HTERT RPE-1 (cell line): ENCODE results near the gene ZNF32.

ENCODE experiments used
- in situ Hi-C: fragments of 300-500 bp; cut with MboI; formaldehyde crosslinking; loops from 4 replicates; pipeline ENCODE4 v1.14.3; 2020; ENCODE audit warnings: low sequenced_read_pairs

Gene ZNF32

GRCh38 chr10:43681220-43681619, 32.5 kb upstream of the ZNF32 start:
- in situ Hi-C loops, result no loop called here

GRCh38 chr10:43680035-43680434, 31.4 kb upstream of the ZNF32 start:
- in situ Hi-C loops, result no loop called here

- in situ Hi-C loops, result no loop called here
These were observed 30.8 kb upstream of the ZNF32 start for GRCh38 chr10:43679509-43679908.

GRCh38 chr10:43678654-43679053, 30.0 kb upstream of the ZNF32 start:
- in situ Hi-C loops, result no loop called here

GRCh38 chr10:43676901-43677300, 28.2 kb upstream of the ZNF32 start:
- in situ Hi-C loops, result no loop called here

- in situ Hi-C loops, result no loop called here
These were observed 27.6 kb upstream of the ZNF32 start for GRCh38 chr10:43676331-43676730.

- in situ Hi-C loops, result no loop called here
These were observed 26.0 kb upstream of the ZNF32 start for GRCh38 chr10:43674553-43675210.

- in situ Hi-C loops, result no loop called here
These were observed 24.8 kb upstream of the ZNF32 start for GRCh38 chr10:43673471-43673870.

- in situ Hi-C loops, result no loop called here
These were observed 23.2 kb upstream of the ZNF32 start for GRCh38 chr10:43671659-43672531.

- in situ Hi-C loops, result no loop called here
These were observed 20.7 kb upstream of the ZNF32 start for GRCh38 chr10:43669386-43669785.

GRCh38 chr10:43667761-43668386, 19.2 kb upstream of the ZNF32 start:
- in situ Hi-C loops, result no loop called here

GRCh38 chr10:43667317-43667731, 18.6 kb upstream of the ZNF32 start:
- in situ Hi-C loops, result no loop called here

- in situ Hi-C loops, result no loop called here
These were observed 17.9 kb upstream of the ZNF32 start for GRCh38 chr10:43666552-43666951.

- in situ Hi-C loops, result no loop called here
These were observed 16.4 kb upstream of the ZNF32 start for GRCh38 chr10:43665054-43665453.

- in situ Hi-C loops, result no loop called here
These were observed 9.5 kb upstream of the ZNF32 start for GRCh38 chr10:43658227-43658626.

GRCh38 chr10:43655311-43655710, 6.6 kb upstream of the ZNF32 start:
- in situ Hi-C loops, result no loop called here

GRCh38 chr10:43653746-43654145, 5.1 kb upstream of the ZNF32 start:
- in situ Hi-C loops, result no loop called here

GRCh38 chr10:43649185-43649523, 473 bp upstream of the ZNF32 start:
- in situ Hi-C loops, result no loop called here

GRCh38 chr10:43648095-43648397, 635 bp downstream of the ZNF32 start:
- in situ Hi-C loops, result no loop called here

GRCh38 chr10:43647576-43647975, 1.1 kb downstream of the ZNF32 start:
- in situ Hi-C loops, result no loop called here

- in situ Hi-C loops, result no loop called here
These were observed 2.8 kb downstream of the ZNF32 start for GRCh38 chr10:43645866-43646265.

GRCh38 chr10:43644252-43644651, 4.4 kb downstream of the ZNF32 start:
- in situ Hi-C loops, result no loop called here
